ENCODE data around the gene STPG1.

DNA sequence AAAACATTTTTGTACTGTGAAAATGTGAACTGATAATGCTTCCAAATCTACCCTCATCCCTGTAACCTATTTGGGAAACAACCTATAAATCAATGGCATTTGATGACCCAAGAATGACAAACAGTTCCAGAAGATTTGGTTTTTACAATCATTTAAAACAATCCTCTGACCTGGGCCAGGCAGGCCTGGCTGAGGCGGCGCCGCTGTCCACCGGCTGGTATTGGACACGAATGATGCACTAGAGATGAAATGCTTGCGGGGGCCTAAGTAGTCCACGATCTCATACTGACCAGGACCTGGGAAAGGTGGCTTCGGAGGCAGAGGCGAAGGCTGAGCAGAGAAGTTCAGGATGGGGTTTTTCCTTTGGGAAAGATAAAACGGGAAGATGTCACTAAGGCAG is 52.9 kb downstream of the STPG1 start:
- TF ChIP-seq, protein P1, sequence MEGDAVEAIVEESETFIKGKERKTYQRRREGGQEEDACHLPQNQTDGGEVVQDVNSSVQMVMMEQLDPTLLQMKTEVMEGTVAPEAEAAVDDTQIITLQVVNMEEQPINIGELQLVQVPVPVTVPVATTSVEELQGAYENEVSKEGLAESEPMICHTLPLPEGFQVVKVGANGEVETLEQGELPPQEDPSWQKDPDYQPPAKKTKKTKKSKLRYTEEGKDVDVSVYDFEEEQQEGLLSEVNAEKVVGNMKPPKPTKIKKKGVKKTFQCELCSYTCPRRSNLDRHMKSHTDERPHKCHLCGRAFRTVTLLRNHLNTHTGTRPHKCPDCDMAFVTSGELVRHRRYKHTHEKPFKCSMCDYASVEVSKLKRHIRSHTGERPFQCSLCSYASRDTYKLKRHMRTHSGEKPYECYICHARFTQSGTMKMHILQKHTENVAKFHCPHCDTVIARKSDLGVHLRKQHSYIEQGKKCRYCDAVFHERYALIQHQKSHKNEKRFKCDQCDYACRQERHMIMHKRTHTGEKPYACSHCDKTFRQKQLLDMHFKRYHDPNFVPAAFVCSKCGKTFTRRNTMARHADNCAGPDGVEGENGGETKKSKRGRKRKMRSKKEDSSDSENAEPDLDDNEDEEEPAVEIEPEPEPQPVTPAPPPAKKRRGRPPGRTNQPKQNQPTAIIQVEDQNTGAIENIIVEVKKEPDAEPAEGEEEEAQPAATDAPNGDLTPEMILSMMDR (IDR thresholded peaks at IDR 0.05), result no peak
- TF ChIP-seq ZFX (IDR thresholded peaks at IDR 0.05; ENCODE audit: borderline replicate concordance), result no peak
